MV-4-11 (cell line): Measurements from ENCODE around the gene PAPOLG.
"Not testable (repeated sequence)": the region's sequence is repeated elsewhere in the genome, so short reads cannot be mapped to it uniquely, and the experiment has no call there.

ENCODE experiments used
- DNase-seq: peaks from one replicate; lab custom pipeline; 2025; lab: John Stamatoyannopoulos, UW

The PAPOLG gene

DNA sequence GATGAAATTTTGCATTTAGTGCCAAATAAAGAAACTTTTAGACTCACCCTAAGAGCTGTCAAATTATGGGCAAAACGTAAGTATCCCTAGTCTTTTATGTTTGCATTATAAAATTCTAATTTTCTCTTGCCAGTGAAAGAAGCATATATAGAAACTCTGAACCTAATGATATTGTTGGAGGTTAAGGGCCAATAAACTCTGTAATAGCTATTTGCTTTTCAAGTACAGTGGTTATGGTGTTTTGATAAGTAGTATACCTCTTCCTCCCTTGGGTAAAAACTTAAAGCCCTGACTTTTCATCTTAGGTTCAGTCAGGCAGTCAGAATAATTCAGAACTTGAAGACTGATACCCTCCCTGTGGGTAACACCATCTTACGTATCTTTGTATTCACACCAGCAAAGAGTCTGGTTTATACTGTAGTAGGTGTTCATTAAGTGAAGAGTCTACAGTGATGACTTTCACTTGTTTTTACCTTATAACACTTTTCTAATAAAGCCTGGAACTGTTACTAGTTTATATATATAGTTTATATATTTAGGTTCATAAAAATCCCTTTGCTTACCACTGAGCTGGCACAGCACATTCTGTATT is 19.1 kb downstream of the PAPOLG start:
- DNase-seq = no peak

DNA sequence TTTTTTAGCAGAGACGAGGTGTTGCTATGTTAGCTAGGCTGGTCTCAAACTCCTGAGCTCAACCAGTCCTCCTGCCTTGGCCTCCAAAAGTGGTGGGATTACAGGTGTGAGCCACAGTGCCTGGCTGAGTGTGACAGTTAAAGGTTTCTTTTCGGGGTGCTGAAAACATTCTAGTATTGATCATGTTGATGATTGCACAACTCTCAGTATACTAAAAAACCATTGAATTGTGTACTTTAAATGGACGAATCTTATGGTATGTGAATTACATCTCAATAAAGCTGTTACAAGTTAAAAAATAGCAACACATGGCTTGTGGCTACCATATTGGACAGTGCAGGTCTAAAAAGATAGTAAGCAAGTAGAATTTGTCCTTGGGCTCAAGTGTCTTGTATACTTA is 22.3 kb downstream of the PAPOLG start:
- DNase-seq = no peak

DNA sequence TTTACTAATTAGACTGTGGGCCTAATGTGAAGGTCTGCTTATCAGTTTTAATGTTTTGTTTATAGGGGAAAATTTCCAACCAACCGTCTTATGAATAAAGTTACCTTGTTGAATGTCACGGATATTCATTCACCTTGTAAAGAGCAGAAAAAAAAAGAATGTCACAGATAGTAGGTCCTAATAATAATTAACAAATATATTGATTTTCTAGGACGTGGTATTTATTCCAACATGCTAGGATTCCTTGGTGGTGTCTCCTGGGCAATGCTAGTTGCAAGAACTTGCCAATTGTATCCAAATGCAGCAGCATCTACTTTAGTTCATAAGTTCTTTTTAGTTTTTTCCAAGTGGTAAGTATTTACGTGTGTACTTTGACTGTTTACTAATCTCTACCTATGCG is 23.4 kb downstream of the PAPOLG start:
- no peak for DNase-seq

DNA sequence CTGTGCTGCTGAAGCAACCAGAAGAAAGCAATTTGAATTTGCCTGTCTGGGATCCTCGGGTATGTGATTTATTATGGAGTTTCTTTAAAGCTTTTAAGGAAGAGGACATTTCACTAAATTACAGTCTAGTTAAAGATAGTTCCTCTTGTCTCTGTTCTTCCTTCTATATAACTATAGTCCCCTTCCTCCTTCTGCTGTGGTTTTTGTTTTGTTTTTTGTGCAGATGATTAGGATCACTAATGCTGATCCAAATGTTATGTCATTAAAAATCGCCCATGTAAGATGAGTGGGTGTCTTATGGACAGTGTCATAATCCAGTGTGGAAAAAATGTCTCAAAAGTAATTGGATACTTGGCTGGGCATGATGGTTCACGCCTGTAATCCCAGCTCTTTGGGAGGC is 24.7 kb downstream of the PAPOLG start:
- DNase-seq = peak; percentile 53

DNA sequence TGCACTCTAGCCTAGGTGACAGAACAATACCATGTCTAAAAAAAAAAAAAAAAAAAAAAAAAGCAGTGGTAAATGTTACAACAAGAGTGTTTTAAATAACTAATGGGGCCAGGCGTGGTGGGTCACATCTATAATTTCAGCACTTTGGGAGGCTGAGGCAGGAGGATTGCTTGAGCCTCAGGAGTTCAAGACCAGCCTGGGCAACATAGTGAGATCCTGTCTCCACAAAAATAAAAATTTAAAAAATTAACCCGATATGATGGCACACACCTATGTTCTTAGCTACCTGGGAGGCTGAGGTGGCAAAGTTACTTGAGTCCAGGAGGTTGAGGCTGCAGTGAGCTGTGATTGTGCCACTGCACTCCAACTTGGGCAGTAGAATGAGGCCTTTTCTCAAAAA is 37.1 kb downstream of the PAPOLG start:
- no peak for DNase-seq

DNA sequence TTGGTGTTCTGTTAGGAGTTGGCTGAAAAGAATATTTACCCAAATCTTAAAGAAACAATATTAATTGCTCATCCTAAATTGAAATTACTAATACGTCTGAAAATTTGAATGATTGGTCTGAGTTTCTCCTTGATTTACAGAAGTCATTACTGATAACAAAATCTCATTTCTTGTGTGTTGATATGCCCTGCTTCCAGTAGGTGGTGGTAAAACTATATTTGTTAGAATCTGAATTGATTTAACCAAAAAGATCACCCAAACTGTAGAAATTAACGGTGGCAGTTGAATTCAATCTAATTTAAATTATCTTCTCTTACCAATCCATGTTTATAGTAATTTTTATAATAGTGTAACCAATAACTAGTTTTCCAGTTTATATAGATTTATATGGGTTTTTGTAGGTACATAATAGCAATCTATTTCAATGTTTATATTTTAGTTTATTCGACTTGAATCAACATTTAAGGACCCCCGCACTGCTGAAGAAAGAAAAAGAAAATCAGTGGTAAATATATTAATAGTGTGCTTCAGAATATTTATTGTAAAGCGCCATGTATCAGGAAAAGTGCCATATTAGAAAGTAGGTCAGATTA is 38.3 kb downstream of the PAPOLG start:
- peak; percentile 38 for DNase-seq

DNA sequence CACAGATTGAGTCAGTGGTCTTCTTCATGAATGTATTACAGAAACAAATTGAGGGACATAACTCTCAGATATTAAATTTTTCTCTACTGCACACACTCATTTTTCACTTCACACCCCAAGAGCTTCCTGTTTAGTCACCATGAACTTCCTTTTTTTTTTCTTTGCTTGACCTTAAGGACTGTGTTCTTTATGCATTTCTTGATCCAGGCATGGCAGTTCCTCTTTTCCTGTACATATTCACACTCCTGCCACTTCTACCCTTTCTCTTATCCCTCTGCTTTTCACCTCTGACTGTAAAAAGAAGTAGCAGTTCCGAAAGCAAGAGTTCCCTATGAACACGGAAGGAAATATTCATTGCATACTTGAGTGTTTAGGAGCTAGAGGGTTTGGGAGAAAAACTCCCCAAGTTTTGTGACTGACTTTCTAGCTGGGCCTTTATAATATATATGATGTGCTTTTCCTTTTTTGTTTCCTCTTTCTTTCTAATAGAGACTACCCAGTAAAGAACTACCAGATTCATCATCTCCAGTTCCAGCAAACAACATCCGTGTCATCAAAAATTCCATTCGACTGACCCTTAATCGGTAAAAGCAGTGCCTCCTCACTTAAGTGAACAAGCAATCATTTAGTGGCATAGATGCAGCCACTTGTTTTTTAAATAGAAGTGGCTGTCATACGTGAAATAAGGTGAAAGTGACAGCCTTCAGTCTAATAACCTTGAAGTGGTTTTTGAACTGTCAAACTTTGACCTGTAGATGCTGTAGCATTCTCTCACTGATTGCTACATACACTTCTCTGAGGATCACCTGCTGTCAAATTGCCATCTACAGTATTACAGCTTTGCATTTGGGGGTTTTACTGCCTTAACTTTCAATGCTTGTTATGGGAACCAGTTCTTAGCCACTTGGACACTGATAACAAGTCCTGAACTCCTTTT is 40.8 kb downstream of the PAPOLG start:
- DNase-seq = peak; percentile 97

DNA sequence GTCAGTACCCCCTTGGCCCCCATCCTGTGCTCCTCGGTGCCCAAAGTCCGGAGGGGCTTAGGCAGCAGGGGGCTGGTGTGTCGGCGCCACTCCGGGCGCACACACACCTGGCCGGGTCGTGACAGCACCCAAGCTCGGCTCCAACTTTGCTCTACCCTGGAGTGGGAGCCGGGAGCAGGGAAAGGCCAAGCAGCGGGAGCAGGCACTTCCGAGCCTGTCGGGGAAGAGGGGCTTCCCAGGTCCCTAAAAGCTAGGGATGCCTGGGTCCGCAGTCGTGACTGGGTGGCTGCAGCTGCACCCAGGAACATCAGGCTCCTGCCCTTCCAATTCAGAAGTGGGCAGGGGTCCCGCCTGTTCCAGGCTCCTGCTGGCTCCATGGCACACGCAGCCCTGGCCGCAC is 48.4 kb downstream of the PAPOLG start:
- no peak for DNase-seq

DNA sequence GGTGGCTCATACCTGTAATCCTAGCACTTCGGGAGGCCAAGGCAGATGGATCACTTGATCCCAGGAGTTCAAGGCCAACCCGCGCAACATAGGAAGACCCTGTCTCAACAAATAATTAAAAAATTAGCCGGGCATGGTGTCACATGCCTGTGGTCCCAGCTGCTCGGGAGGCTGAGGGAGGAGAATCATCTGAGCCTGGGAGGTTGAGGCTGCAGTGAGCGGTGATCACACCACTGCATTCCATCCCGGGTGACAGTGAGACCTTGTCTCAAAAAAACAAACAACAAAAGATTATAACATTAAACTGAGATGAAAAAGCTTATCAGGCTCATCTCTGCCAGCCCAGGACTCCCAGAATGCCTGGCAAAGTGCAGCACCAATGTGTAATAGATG is 50.5 kb downstream of the PAPOLG start:
- DNase-seq = no peak

DNA sequence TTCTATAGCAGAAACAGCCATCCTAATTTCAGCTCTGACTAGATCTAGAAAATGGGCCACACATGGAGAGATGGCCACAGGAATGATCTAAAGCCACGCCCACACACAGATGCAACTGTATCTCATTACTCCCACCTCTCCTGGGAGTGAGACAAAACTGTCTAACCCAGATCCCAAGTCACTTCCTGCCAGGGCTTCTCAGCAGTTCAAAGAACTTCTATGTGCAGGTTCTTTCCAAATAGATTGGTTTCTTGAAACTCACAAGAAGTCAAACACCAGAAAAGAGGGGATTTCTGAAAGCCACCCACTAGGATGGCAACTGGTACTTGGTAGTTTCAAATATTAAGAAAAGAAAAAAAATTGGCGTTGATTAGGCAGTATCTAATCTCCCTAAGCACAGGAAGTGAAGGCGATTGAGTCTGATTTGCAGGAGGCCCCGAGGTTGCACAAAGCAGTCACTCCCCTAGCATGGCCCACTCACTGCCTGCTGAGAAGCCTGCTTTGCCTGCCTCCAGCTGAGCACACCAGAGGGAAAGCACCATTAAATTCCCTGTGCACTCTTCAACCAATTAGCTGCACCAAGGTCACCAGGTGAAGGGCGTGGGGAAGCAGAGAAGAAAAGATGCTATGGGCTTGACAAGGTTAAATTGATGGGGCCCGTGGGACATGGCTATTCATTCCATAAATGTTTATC is 51.1 kb downstream of the PAPOLG start:
- peak; percentile 65 for DNase-seq

DNA sequence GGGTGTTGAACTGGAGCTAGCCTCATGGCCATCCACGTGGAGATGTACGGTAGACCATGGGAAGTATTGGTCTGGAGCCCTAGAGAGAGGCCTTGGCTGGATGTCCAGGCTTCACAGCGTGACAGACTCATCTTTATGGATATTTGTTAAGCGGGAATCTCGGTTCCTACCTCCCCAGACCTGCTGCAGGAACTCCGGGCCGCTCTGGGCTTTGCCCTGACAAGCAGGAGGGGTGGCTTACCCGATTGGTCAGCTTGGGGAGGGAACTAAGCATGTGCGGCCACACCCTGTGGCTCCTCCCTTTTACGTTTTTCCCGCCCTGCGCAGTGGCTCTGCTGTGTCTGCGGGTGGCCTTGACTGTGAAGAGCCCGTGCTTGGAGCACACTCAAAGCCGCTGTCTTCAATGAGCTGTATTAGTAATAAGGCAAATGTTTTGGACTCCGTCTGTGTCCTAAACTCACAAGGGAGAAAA is 52.3 kb downstream of the PAPOLG start:
- no peak for DNase-seq

DNA sequence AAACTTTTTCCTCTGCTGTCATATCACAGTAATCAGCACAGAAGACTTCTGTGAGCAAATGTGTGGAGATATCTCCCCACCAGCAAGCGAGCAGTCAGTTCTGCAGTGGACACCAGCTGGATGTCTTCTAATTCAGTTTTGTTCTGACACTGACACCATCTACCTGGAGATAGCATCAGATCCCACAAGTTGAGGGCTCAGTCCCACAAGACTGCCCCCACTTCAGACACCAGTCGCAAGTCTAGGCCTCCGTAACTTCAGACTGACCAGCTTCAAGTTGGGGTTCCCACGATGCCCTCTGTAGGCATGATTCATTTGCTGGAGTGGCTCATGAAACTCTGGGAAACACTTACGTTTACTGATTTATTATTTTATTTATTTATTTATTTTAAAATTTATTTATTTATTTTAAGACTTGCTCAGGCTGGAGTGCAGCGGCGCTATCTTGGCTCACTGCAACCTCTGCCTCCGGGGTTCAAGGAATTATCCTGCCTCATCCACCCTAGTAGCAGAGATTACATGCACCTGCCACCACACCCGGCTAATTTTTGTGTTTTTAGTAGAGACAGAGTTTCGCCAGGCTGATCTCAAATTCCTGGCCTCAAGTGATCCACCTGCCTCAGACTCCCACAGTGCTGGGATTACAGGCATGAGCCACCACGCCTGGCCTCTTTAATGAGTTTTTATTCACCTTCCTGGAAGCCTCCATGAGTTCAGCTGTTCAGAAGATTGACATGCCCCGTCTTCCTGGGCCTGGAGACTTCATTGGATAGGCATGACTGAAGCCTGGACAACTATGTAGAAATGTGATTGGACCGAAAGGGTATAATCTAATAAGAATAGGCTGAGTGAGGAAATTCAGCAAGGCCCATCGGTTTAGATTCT is 55.7 kb downstream of the PAPOLG start:
- no peak for DNase-seq

DNA sequence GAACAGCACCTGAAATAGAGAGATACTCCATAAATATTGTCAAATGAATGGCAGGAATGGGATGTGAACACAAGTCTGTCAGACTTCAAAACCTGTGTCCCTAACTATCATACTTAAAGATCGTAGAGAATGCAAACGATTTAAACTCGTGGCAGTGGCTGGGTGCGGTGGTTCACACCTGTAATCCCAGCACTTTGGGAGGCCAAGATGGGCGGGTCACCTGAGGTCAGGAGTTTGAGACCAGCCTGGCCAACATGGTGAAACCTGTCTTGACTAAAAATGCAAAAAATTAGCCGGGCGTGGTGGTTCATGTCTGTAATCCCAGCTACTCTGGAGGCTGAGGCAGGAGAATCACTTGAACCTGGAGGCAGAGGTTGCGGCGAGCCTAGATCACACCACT is 61.1 kb downstream of the PAPOLG start:
- not testable (repeated sequence) for DNase-seq

DNA sequence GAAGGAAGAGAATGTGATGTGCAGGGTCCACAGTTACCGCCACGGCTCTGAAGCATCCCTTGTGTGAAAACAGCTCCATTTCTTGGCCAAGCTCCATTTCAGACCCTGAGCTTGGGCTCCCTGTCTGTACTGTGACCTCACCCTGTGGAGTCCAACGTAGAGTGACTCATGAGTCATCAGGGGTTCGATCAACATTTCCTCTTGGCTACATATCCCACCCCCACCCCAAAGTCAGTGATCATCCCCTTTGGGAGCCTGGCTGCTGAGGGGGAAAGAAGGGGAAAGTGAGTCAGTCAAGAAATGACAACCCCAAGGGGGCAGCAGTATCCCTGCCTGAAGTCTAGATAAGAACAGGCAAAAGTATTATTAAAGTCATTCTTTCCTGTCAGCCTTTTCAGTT is 62.2 kb downstream of the PAPOLG start:
- no peak for DNase-seq

DNA sequence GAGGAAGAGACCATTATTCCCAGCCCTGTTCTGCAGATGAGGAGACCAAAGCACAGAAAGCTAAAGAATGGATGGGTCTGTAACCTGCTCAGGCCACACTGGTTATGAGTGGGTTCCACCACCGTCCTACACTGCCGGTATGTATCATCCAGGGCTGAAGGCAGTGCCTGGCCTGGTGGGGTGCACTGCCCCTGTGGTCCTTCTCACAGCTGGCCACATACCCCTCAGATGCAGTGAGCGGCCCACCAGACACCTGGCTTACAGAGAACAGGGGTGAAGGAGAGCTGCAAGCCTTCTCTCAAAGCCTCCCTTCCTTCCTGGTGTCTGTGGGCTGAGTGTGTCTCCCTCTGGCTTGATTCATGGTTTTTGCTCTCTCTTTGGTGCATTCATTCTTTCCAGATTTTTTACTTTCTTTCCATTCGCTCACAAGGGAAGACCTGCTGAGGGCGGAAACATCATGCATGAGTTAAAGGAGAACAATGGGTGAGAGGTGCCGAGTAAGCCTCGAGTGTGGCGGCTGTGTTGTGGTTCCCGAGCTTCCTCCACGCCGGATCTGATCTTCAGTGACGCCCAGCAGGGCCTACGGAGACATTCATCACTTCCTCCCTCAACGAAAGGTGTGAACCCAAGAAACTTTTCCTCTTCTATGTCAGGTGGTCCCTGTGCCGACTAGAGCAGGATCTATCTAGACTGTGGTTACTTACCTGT is 63.2 kb downstream of the PAPOLG start:
- DNase-seq = no peak

DNA sequence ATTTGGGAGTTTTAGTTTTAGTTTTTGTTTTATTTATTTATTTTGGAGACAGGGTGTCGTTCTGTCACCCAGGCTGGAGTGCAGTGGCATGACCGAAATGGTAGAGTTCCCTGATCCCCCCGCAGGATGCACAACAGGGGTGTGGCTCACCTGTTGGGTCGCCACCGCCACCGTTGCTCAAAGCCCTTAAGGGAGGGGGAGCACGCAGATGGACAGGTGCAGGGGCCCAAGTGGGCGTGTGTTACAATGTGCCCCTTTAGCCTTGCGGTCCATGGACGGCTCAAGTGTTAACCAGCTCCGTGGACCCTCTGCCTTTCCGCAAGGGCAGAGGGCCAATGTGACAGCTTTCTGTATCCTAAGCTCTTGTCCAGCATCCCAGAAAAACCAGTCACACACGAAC is 63.9 kb downstream of the PAPOLG start:
- DNase-seq = no peak

DNA sequence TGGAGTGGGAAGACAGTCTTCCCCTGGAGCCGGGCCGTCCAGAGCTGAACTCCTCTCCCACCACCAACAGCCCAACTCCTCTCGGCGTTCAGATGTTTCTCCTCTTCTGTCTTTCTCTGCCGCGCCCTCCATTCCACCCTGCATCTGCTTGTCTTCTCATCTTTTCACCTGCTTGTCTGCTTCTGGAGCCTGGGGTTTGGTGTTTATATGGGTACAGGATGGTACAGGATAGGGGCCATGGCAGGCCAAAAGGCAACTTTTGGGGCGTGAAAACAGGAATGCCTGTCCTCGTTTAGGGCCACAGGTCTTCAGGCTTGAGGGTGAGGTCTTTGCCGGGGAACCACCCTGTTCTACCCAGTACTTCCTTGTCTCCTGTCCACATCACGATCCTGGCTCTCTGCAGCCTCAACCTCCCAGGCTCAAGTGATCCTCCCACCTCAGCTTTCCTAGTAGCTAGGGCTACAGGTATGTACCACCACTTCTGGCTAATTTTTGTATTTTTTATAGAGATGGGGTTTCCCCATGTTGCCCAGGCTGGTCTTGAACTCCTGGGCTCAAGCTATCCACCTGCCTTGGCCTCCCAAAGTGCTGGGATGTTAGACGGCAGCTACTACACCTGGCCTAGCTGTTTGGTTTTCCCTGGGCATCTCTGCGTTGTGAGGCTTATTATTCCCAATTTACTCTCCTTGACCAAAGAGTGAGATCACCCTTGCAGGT is 64.5 kb downstream of the PAPOLG start:
- no peak for DNase-seq

DNA sequence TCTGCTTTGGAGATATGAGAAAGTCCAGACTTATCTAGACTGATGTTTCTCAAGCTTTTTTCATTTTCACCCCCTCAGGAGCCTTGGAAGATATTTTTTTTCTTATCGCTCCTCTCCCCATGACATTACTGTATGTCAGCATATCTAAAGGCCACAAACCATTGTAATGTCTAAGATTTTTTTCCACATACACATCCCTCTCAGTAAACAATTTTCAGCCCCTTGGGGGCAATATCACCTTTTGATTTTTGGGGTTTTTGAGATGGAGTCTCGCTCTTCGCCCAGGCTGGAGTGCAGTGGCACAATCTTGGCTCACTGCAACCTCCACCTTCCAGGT is 65.0 kb downstream of the PAPOLG start:
- DNase-seq = no peak

DNA sequence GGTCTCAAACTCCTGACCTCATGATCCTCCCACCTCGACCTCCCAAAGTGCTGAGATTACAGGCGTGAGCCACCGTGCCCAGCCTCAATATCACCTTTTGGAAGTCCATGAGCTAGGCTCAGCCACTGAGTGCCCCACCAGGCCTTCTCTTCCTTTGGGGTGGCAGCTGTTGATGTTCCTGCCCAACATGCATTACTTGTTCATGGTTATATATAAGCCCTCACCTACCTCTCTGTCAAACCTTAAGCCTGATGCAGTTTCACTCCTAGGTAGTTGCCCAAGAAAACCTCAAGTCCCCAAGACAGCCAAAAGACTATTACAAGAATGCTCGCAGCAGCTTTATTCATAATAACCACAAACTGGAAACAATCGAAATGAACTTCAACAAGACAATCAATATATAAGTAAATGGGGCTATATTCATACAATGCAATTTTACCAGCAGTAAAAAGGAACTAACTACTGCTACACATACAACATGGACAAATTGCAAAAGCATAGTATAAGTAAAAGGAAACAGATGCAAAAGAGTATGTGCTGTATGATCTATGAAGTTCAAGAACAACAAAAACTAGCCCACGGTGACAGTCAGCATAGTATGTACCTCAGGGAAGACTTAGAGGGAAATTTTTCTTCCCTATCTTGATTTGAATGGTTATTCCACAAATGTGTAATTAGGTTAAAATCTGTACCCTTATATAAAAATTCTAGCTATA is 65.7 kb downstream of the PAPOLG start:
- peak; percentile 28 for DNase-seq

DNA sequence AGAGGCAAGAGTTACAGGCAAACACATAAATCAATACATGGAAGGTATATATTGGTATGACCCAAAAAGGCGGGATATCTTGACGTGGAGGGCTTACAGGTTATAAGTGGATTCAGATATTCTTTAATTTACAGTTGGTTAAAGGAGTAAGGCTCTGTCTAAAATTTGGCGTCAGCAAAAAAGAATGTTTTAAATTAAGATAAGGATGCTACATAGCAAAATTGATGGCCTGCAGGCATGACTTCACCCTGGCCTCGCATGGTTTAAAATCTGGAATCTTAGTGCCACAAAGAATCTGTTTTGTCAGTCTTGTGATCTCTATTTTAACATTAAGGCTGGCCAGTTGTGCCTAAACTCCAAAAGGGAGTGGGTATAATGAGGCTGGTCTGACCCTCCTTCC is 66.9 kb downstream of the PAPOLG start:
- no peak for DNase-seq
